Hepatocyte (in vitro differentiated cells): ENCODE results near the gene KRTAP5-7.

Experiments used
- EZH2 ChIP-seq: fragments of 200-600 bp; sonication (generic); IDR thresholded peaks from 2 replicates; pipeline ENCODE4 v1.6.1; 2016; ENCODE audit warnings: antibody characterized with exemption, mild to moderate bottlenecking, borderline replicate concordance
- EZH2phosphoT487 ChIP-seq: fragments of 200-600 bp; sonication (generic); IDR thresholded peaks from one replicate; pipeline ENCODE4 v1.6.1; 2018; ENCODE audit warnings: antibody characterized with exemption, mild to moderate bottlenecking, low read depth, moderate library complexity; ENCODE audit not compliant: unreplicated experiment, severe bottlenecking
- TF ChIP-seq, protein P1 (sequence below): fragments of 200-600 bp; sonication (generic); IDR thresholded peaks from 2 replicates; pipeline ENCODE4 v1.5.1; 2016; ENCODE audit warnings: antibody characterized with exemption, mild to moderate bottlenecking; ENCODE audit not compliant: poor library complexity

DNA sequence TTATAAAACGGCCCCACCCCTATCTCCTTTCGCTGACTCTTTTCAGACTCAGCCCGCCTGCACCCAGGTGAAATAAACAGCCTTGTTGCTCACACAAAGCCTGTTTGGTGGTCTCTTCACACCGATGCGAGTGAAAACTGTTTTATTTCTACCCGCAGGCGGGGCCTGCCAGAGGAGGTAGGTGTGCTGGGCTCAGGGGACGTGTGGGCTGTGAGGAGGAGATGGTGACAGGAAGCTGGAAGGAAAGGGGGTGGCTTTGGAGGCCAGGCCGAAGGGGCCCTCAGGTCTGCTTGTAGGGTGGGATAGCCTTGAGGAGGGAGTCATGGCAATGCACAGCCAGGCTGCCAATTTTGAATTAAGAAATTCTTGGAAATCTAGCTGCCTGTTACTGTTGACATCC lies 21.3 kb upstream of the KRTAP5-7 start:
- TF ChIP-seq EZH2 (no peak), EZH2phosphoT487 (no peak)
- TF ChIP-seq, protein P1, sequence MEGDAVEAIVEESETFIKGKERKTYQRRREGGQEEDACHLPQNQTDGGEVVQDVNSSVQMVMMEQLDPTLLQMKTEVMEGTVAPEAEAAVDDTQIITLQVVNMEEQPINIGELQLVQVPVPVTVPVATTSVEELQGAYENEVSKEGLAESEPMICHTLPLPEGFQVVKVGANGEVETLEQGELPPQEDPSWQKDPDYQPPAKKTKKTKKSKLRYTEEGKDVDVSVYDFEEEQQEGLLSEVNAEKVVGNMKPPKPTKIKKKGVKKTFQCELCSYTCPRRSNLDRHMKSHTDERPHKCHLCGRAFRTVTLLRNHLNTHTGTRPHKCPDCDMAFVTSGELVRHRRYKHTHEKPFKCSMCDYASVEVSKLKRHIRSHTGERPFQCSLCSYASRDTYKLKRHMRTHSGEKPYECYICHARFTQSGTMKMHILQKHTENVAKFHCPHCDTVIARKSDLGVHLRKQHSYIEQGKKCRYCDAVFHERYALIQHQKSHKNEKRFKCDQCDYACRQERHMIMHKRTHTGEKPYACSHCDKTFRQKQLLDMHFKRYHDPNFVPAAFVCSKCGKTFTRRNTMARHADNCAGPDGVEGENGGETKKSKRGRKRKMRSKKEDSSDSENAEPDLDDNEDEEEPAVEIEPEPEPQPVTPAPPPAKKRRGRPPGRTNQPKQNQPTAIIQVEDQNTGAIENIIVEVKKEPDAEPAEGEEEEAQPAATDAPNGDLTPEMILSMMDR, result no peak
